ENCODE results near the gene MBLAC2. TPM values are rescaled to one million over a fixed set of nuclear protein-coding genes. Genes with fewer than 3 reads are reported as not detected.

MBLAC2 gene
- total and polyA plus RNA-seq, 2 experiments from 2014 or later, result 4.3 to 8.1 TPM

GRCh38 chr5:90480699-90481098 lies 6.1 kb upstream of the MBLAC2 start (continued):
- TF ChIP-seq, protein P1, sequence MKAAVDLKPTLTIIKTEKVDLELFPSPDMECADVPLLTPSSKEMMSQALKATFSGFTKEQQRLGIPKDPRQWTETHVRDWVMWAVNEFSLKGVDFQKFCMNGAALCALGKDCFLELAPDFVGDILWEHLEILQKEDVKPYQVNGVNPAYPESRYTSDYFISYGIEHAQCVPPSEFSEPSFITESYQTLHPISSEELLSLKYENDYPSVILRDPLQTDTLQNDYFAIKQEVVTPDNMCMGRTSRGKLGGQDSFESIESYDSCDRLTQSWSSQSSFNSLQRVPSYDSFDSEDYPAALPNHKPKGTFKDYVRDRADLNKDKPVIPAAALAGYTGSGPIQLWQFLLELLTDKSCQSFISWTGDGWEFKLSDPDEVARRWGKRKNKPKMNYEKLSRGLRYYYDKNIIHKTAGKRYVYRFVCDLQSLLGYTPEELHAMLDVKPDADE (IDR thresholded peaks at IDR 0.05), result no peak
- TF ChIP-seq ZNF462 (CRISPR knock-in tag; IDR thresholded peaks at IDR 0.05) (no peak), STAT1 (IDR thresholded peaks at IDR 0.05; ENCODE audit: unreplicated experiment) (no peak), EZH2 (IDR thresholded peaks at IDR 0.05; ENCODE audit: low read depth, unreplicated experiment) (no peak)

DNA sequence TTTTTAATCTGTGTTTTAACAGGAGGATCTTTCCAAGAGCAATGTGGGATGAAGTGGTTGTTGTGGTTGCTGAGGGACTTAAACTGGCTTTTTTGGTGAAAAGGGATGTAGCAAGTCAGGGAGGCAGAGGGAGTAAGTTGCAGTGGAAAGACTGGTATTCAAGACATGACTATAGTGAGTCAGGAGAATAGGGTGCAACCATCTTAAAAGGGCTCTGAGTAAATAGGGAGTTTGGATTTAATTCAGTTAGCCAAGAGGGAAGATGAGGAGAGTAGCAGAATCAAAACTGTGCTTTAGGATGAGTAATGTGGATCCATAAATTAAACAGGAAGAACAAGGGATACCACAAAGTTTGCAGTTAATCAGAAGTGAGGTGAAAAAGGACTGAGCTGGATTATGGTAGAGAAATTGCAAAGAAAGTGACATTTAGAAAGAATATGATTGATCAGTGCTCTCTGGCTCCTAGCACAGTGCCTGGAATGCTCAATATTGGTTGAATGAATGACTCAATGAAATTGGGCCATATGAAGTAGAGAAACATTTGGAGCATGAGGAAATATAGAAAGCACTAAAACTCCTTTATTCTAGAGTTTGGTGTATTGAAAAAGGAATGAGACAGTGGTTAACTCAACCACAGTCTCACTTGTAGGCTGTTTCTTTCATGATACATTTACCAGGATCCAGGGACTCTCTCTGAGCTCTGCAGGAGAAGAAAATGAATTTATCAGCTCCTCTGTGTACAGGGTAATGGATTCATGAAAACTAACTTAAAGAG lies 5.2 kb upstream of the MBLAC2 start:
- H3K36me3 Mint-ChIP-seq (ENCODE audit: low read depth), result peaks cover 66% of the 10 kb centered on the region

More for the DNA sequence above, 5.2 kb upstream of the MBLAC2 start:
- Mint-ChIP-seq H3K27me3 (ENCODE audit: insufficient read depth, low read depth, poor library complexity) (peaks cover 9% of the 10 kb centered on the region), H3K4me1 (peaks cover 69% of the 10 kb centered on the region), H3K9me3 (no peaks in the 10 kb centered on the region; the same call in 2 of the 3 replicates), H3K4me3 (peak overlapping the region; percentile 53), H3K27ac (peak overlapping the region; percentile 66)
- peaks cover 90% of the 10 kb centered on the region for H3K79me2 ChIP-seq (replicated peaks; ENCODE audit: insufficient read depth)
- H3K4me2 ChIP-seq, result peak overlapping the region; percentile 30; the same call in 1 of the 2 replicates
- H3K36me3 ChIP-seq (ENCODE audit: insufficient read depth), result no peaks in the 10 kb centered on the region
- H3K4me3 ChIP-seq, result no peak overlapping the region
- no peak overlapping the region for H2AFZ ChIP-seq
- peaks cover 46% of the 10 kb centered on the region for H3K4me1 ChIP-seq (ENCODE audit: insufficient read depth)
- H3K9me2 ChIP-seq (ENCODE audit: insufficient read depth), result no peaks in the 10 kb centered on the region
- ATAC-seq, result no peak
- peaks cover 22% of the 10 kb centered on the region; the same call in 1 of the 2 replicates for H3F3A ChIP-seq (replicated peaks; ENCODE audit: low read depth)
- H3K27me3 ChIP-seq (ENCODE audit: insufficient read depth), result no peaks in the 10 kb centered on the region
- no peak for DNase-seq (ENCODE audit: low spot score)
- H4K20me1 ChIP-seq (replicated peaks; ENCODE audit: insufficient read depth), result no peaks in the 10 kb centered on the region; the same call in 1 of the 2 replicates
- H3K27ac ChIP-seq (ENCODE audit: low read depth), result peak overlapping the region; percentile 83
- no peak for TF ChIP-seq CREB1 (CRISPR knock-in tag; IDR thresholded peaks at IDR 0.05; ENCODE audit: low read depth)
- TF ChIP-seq ZNF114 (CRISPR knock-in tag; IDR thresholded peaks at IDR 0.05), result no peak
- TF ChIP-seq, protein P1 (IDR thresholded peaks at IDR 0.05), result no peak
- TF ChIP-seq STAT1 (IDR thresholded peaks at IDR 0.05; ENCODE audit: unreplicated experiment), result no peak
- no peak for TF ChIP-seq ZNF331 (CRISPR knock-in tag; IDR thresholded peaks at IDR 0.05; ENCODE audit: low read depth)
- no peak for TF ChIP-seq CTCF (conservative IDR thresholded peaks at IDR 0.05; ENCODE audit: low read depth in 2 of 2)

Data from GM23338 (cell line).